SU-DHL-6 (cell line): ENCODE data around the gene ZNF81.

ENCODE experiments used
- EZH2phosphoT487 ChIP-seq: fragments of 200-600 bp; sonication (generic), shearing (Covaris generic); conservative IDR thresholded peaks from 2 replicates; pipeline ENCODE4 v1.6.1; 2018; ENCODE audit warnings: mild to moderate bottlenecking, antibody characterized with exemption, low read length, moderate library complexity, mixed read lengths
- TF ChIP-seq, protein P1 (sequence below): fragments of 200-600 bp; sonication (generic); IDR thresholded peaks from one replicate; pipeline ENCODE4 v1.5.1; 2017; ENCODE audit warnings: antibody characterized with exemption, mild to moderate bottlenecking, low read length, moderate library complexity; ENCODE audit not compliant: insufficient read depth, poor library complexity, severe bottlenecking

- TF ChIP-seq, protein P1, sequence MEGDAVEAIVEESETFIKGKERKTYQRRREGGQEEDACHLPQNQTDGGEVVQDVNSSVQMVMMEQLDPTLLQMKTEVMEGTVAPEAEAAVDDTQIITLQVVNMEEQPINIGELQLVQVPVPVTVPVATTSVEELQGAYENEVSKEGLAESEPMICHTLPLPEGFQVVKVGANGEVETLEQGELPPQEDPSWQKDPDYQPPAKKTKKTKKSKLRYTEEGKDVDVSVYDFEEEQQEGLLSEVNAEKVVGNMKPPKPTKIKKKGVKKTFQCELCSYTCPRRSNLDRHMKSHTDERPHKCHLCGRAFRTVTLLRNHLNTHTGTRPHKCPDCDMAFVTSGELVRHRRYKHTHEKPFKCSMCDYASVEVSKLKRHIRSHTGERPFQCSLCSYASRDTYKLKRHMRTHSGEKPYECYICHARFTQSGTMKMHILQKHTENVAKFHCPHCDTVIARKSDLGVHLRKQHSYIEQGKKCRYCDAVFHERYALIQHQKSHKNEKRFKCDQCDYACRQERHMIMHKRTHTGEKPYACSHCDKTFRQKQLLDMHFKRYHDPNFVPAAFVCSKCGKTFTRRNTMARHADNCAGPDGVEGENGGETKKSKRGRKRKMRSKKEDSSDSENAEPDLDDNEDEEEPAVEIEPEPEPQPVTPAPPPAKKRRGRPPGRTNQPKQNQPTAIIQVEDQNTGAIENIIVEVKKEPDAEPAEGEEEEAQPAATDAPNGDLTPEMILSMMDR, result no peak
- TF ChIP-seq EZH2phosphoT487, result no peak
These were observed 40.2 kb upstream of the ZNF81 start for GRCh38 chrX:47796433-47796906.
